ENCODE measurements around the gene ARID4B.

The ARID4B gene

GRCh38 chr1:235145639-235146038 is 182.3 kb downstream of the ARID4B start:
- ChIA-PET CTCF (no interaction called here), POLR2A (ENCODE audit: low non-redundant PET) (interaction anchor here (0.6 kb wide), 1 partner anchor 11 kb away, joined by 4 read pairs; no protein-coding TSS in a partner anchor)
- DNase-seq (ENCODE audit: low spot score) = no peak
- H3K27ac ChIP-seq = no peak overlapping the region
- TF ChIP-seq CTCF (conservative IDR thresholded peaks at IDR 0.05; ENCODE audit: low read depth) = no peak

DNA sequence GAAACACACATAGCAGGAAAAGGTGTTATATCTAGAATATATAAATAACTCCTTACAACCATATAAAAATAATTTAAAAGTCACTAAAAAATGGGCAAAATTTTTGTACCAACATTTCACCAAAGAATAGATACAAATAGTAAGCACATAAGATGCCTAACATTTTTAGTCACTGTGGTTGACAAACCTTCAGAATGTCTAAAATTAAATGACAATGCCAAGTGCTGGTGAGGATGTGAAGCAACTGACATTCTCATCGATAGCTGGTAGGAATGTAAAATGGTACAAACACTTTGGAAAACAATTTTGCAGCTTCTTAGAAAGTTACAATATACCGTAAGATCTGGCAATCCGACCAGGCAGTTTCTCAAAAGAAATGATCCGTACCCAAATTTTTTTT is 185.0 kb downstream of the ARID4B start:
- ChIA-PET CTCF (no interaction called here), POLR2A (ENCODE audit: low non-redundant PET) (no interaction called here)
- TF ChIP-seq CTCF (conservative IDR thresholded peaks at IDR 0.05; ENCODE audit: low read depth) = no peak
- no peak overlapping the region for H3K27ac ChIP-seq
- no peak for DNase-seq (ENCODE audit: low spot score)

- no peak for TF ChIP-seq CTCF (conservative IDR thresholded peaks at IDR 0.05; ENCODE audit: low read depth)
- ChIA-PET POLR2A (ENCODE audit: low non-redundant PET) (interaction anchor here (0.6 kb wide), 1 partner anchor 9 kb away, joined by 3 read pairs; no protein-coding TSS in a partner anchor), CTCF (no interaction called here)
- peak overlapping the region; percentile 11; the same call in 1 of the 2 replicates for H3K27ac ChIP-seq
- no peak for DNase-seq (ENCODE audit: low spot score)
Measured at GRCh38 chr1:235139315-235139714, 188.7 kb downstream of the ARID4B start.

GRCh38 chr1:235138821-235139220 is 189.2 kb downstream of the ARID4B start:
- DNase-seq (ENCODE audit: low spot score) = no peak
- ChIA-PET POLR2A (ENCODE audit: low non-redundant PET) (interaction anchor here (0.6 kb wide), 1 partner anchor 9 kb away, joined by 3 read pairs; no protein-coding TSS in a partner anchor), CTCF (interaction anchor here (0.5 kb wide), 1 partner anchor 53 kb away, joined by 3 read pairs; no protein-coding TSS in a partner anchor)
- no peak overlapping the region for H3K27ac ChIP-seq
- TF ChIP-seq CTCF (conservative IDR thresholded peaks at IDR 0.05; ENCODE audit: low read depth) = no peak

GRCh38 chr1:235136111-235136510 is 191.9 kb downstream of the ARID4B start:
- no peak for DNase-seq (ENCODE audit: low spot score)
- ChIA-PET CTCF (interaction anchor here (0.8 kb wide), 1 partner anchor 15 kb away, joined by 4 read pairs; no protein-coding TSS in a partner anchor), POLR2A (ENCODE audit: low non-redundant PET) (no interaction called here)
- H3K27ac ChIP-seq = no peak overlapping the region
- TF ChIP-seq CTCF (conservative IDR thresholded peaks at IDR 0.05; ENCODE audit: low read depth) = no peak

DNA sequence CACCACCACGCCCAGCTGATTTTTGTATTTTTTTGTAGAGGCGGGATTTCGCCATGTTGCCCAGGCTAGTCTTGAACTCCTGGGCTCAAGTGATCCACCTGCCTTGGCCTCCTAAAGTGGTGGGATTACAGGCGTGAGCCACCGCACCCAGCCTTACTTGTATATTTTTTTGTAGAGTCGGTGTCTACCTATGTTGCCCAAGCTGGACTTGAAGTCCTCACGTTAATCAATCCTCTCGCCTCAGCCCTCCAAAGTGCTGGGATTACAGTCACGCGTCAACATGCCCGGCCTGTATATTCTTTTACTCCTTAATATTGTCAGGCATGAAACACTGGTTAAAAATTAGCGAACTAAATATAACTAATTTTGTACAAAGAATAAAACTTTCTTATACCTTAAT is 193.8 kb downstream of the ARID4B start:
- no peak overlapping the region for H3K27ac ChIP-seq
- POLR2A ChIA-PET (ENCODE audit: low non-redundant PET) = interaction anchor here (0.5 kb wide), 1 partner anchor 11 kb away, joined by 4 read pairs; no protein-coding TSS in a partner anchor
- no peak for DNase-seq (ENCODE audit: low spot score)
- CTCF ChIA-PET = no interaction called here
- no peak for TF ChIP-seq CTCF (conservative IDR thresholded peaks at IDR 0.05; ENCODE audit: low read depth)

Data from RWPE1 (cell line).